ENCODE data around the gene UQCC5. TPM values are rescaled to one million over a fixed set of nuclear protein-coding genes. Genes with fewer than 3 reads are reported as not detected.

UQCC5 gene
- total RNA-seq, 1 experiment from 2014 or later = 45.8 TPM

GRCh38 chr3:52521881-52522650 is 14.3 kb upstream of the UQCC5 start:
- no peak overlapping the region for H3K23ac ChIP-seq (ENCODE audit: insufficient read length, low read depth, low read length)
- no peaks in the 10 kb centered on the region for H3K23me2 ChIP-seq (ENCODE audit: insufficient read length, low read depth, low read length, poor library complexity, severe bottlenecking)
- H2BK120ac ChIP-seq (ENCODE audit: low read depth, low read length, poor library complexity, severe bottlenecking) = no peak overlapping the region
- no peak overlapping the region for H2AFZ ChIP-seq (ENCODE audit: low read length)
- peaks cover 3% of the 10 kb centered on the region for H4K20me1 ChIP-seq (ENCODE audit: control insufficient read depth, insufficient read depth, insufficient read length)
- no peak overlapping the region for H2BK12ac ChIP-seq (ENCODE audit: insufficient read length, low read depth, low read length)
- H3K14ac ChIP-seq (ENCODE audit: insufficient read depth, low read length) = no peak overlapping the region
- peaks cover 6 to 7% of the 10 kb centered on the region in 2 experiments; a peak in 3 of 4 replicates for H3K4me1 Mint-ChIP-seq
- no peaks in the 10 kb centered on the region for H3K79me2 ChIP-seq (ENCODE audit: insufficient read depth, low read length)
- no peaks in the 10 kb centered on the region for H3K9me3 ChIP-seq (ENCODE audit: control insufficient read depth, low read depth, low read length)
- no peak overlapping the region for H3K18ac ChIP-seq (ENCODE audit: insufficient read length, low read depth, low read length)
- H3K79me1 ChIP-seq (ENCODE audit: insufficient read depth, low read depth, low read length, poor library complexity, severe bottlenecking) = no peaks in the 10 kb centered on the region
- H3K27ac Mint-ChIP-seq = no peak overlapping the region
- peaks cover 13 to 34% (median 30%) of the 10 kb centered on the region in 3 experiments; a peak in 6 of 7 replicates for H3K36me3 Mint-ChIP-seq (ENCODE audit: insufficient read depth in 1 of 3, low read depth in 3 of 3)
- H3K27ac ChIP-seq (ENCODE audit: insufficient read length, low read depth, low read length) = no peak overlapping the region
- H3K27me3 ChIP-seq (ENCODE audit: insufficient read depth, low read length) = no peaks in the 10 kb centered on the region
- H4K5ac ChIP-seq (ENCODE audit: insufficient read length, low read depth, low read length) = no peak overlapping the region
- H2BK20ac ChIP-seq (ENCODE audit: low read depth, low read length, poor library complexity, severe bottlenecking) = no peak overlapping the region
- no peak overlapping the region for H2BK5ac ChIP-seq (ENCODE audit: insufficient read length, low read length)
- H3K4me2 ChIP-seq (ENCODE audit: insufficient read depth, insufficient read length, low read length) = no peak overlapping the region
- no peak overlapping the region for H3K56ac ChIP-seq (ENCODE audit: insufficient read length, low read depth, low read length)
- no peak overlapping the region for H3K4ac ChIP-seq (ENCODE audit: low read depth, low read length)
- H2AK5ac ChIP-seq (ENCODE audit: insufficient read length, low read length) = no peak overlapping the region
- H4K8ac ChIP-seq (replicated peaks; ENCODE audit: insufficient read length, low read depth, low read length) = no peak overlapping the region
- no peak overlapping the region for H3T11ph ChIP-seq (ENCODE audit: low read length)
- no peak for TF ChIP-seq CTCF (conservative IDR thresholded peaks at IDR 0.05)
- peaks cover 2% of the 10 kb centered on the region for H3K27me3 Mint-ChIP-seq (ENCODE audit: low read depth)
- DNase-seq = no peak
- H3K9ac ChIP-seq (ENCODE audit: extremely low read depth, insufficient read length, low read length) = no peak overlapping the region
- no peak overlapping the region for H4K91ac ChIP-seq (ENCODE audit: insufficient read length, low read depth, low read length)
- H3K9me3 Mint-ChIP-seq = no peaks in the 10 kb centered on the region
- H3K4me3 Mint-ChIP-seq = no peak overlapping the region
- no peaks in the 10 kb centered on the region for H3K4me1 ChIP-seq (ENCODE audit: insufficient read depth, low read length)
- no CpG with 5 or more reads among the region's 33 CpGs for WGBS (ENCODE audit: extremely low coverage, insufficient read length, low lambda C conversion rate)
- no peak overlapping the region for H2BK15ac ChIP-seq (ENCODE audit: low read depth, low read length)

Measured in H9 (cell line).